Measurements from ENCODE around the gene RASL12. TPM values are rescaled to one million over a fixed set of nuclear protein-coding genes. Genes with fewer than 3 reads are reported as not detected.
"Not testable (repeated sequence)": the region's sequence is repeated elsewhere in the genome, so short reads cannot be mapped to it uniquely, and the experiment has no call there.

RASL12 gene
- total and polyA plus RNA-seq, 10 donors = 2.7 to 38.5 (median 9.3) TPM

DNA sequence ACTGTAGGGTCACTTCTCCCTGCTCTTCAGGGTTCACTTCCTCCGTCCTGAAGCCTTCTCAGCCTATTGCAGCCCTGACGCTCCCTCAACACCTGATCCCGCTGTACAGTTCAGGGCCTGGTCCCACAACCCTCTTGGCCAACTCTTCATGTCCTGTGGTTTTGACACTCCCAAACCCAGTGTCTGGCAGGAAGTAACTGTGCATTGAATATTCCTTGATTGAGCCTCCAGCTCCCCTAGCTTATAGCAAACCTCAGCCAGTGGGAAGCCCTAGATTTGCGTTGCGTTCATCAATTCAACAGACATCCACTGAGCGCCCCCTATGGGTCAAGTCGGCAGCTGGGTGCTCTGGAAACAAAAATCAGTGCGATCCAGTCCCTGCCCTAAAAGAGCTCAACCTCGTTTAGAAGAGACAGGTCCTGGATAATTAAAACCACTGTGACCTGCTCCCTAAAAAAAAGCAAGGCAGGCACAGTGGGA is 33.7 kb upstream of the RASL12 start:
- no peaks in the 10 kb centered on the region for H3K9me3 ChIP-seq
- intact Hi-C loops (cut with DNase I; ENCODE audit: low total_unique reads) = no loop called here
- H3K36me3 ChIP-seq = peaks cover 3 to 99% (median 53%) of the 10 kb centered on the region in 6 donors
- WGBS, 5 donors = 24 to 50% (median 38%) methylated on average over 9 of the region's 9 CpGs
- no peak overlapping the region for H3K27ac ChIP-seq
- H3K4me1 ChIP-seq = peaks cover 0 to 9% (median 1%) of the 10 kb centered on the region in 6 donors
- H3K27me3 ChIP-seq (replicated peaks in 1 of 7) = no peaks in the 10 kb centered on the region
- no peak overlapping the region for H3K4me3 ChIP-seq
- TF ChIP-seq POLR2A (IDR thresholded peaks at IDR 0.05) = no peak
- TF ChIP-seq, protein P1, sequence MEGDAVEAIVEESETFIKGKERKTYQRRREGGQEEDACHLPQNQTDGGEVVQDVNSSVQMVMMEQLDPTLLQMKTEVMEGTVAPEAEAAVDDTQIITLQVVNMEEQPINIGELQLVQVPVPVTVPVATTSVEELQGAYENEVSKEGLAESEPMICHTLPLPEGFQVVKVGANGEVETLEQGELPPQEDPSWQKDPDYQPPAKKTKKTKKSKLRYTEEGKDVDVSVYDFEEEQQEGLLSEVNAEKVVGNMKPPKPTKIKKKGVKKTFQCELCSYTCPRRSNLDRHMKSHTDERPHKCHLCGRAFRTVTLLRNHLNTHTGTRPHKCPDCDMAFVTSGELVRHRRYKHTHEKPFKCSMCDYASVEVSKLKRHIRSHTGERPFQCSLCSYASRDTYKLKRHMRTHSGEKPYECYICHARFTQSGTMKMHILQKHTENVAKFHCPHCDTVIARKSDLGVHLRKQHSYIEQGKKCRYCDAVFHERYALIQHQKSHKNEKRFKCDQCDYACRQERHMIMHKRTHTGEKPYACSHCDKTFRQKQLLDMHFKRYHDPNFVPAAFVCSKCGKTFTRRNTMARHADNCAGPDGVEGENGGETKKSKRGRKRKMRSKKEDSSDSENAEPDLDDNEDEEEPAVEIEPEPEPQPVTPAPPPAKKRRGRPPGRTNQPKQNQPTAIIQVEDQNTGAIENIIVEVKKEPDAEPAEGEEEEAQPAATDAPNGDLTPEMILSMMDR (IDR thresholded peaks at IDR 0.05 in 8 of 11, conservative IDR thresholded peaks at IDR 0.05 in 3 of 11) = peak in 9 of 11 experiments; percentile 10 to 73 (median 61)
- TF ChIP-seq POLR2AphosphoS5 (IDR thresholded peaks at IDR 0.05) = no peak
- no peak for DNase-seq

GRCh38 chr15:65100442-65100841 is 32.7 kb upstream of the RASL12 start:
- H3K27ac ChIP-seq = no peak overlapping the region
- H3K36me3 ChIP-seq = peaks cover 3 to 99% (median 43%) of the 10 kb centered on the region in 6 donors
- no peak for DNase-seq
- no peak overlapping the region for H3K4me3 ChIP-seq
- no peaks in the 10 kb centered on the region for H3K27me3 ChIP-seq (replicated peaks in 1 of 7)
- WGBS, 5 donors = 82 to 90% (median 83%) methylated on average over 7 of the region's 7 CpGs
- no peaks in the 10 kb centered on the region for H3K9me3 ChIP-seq
- intact Hi-C loops (cut with DNase I; ENCODE audit: low total_unique reads) = no loop called here
- H3K4me1 ChIP-seq = peaks cover 0 to 9% (median 1%) of the 10 kb centered on the region in 6 donors
- TF ChIP-seq, protein P1 (IDR thresholded peaks at IDR 0.05 in 8 of 11, conservative IDR thresholded peaks at IDR 0.05 in 3 of 11) = no peak
- TF ChIP-seq POLR2A (IDR thresholded peaks at IDR 0.05) (no peak), POLR2AphosphoS5 (IDR thresholded peaks at IDR 0.05) (no peak)

GRCh38 chr15:65099801-65100200 is 32.0 kb upstream of the RASL12 start:
- H3K4me1 ChIP-seq; H3K4me3 ChIP-seq; H3K27me3 ChIP-seq (replicated peaks in 1 of 7); intact Hi-C loops (cut with DNase I; ENCODE audit: low total_unique reads); H3K9me3 ChIP-seq; H3K27ac ChIP-seq; DNase-seq: not testable (repeated sequence)
- 94 to 98% (median 95%) methylated on average over 10 of the region's 10 CpGs for WGBS, 5 donors
- H3K36me3 ChIP-seq = peaks cover 3 to 94% (median 38%) of the 10 kb centered on the region in 6 donors

GRCh38 chr15:65099336-65099735 is 31.5 kb upstream of the RASL12 start:
- intact Hi-C loops (cut with DNase I; ENCODE audit: low total_unique reads) = no loop called here
- Histone ChIP-seq H3K4me3 (no peak overlapping the region), H3K4me1 (peaks cover 0 to 9% (median 1%) of the 10 kb centered on the region in 6 donors), H3K27ac (no peak overlapping the region), H3K9me3 (no peaks in the 10 kb centered on the region), H3K27me3 (replicated peaks in 1 of 7) (no peaks in the 10 kb centered on the region), H3K36me3 (peaks cover 3 to 89% (median 37%) of the 10 kb centered on the region in 6 donors)
- TF ChIP-seq POLR2A (IDR thresholded peaks at IDR 0.05) (no peak), POLR2AphosphoS5 (IDR thresholded peaks at IDR 0.05) (no peak)
- TF ChIP-seq, protein P1 (IDR thresholded peaks at IDR 0.05 in 8 of 11, conservative IDR thresholded peaks at IDR 0.05 in 3 of 11) = no peak
- WGBS, 5 donors = 93 to 100% (median 96%) methylated on average over 3 to 5 of the region's 5 CpGs
- no peak for DNase-seq

Measured in spleen (tissue), 11 donors.